SK-N-SH treated with all-trans-retinoic acid at 6 μM for 48 hours (cell line): ENCODE data around the gene ZNF536.

Experiments used
- ESRRG ChIP-seq: fragments of 250-450 bp; sonication (Bioruptor Pico); IDR thresholded peaks from 2 replicates; pipeline ENCODE4 v1.6.1; 2021; ENCODE audit warnings: mild to moderate bottlenecking
- ISL1 ChIP-seq: fragments of 250-450 bp; sonication (Bioruptor Pico); IDR thresholded peaks from 2 replicates; pipeline ENCODE4 v2.1.2; 2022; ENCODE audit warnings: mild to moderate bottlenecking, moderate library complexity
- OSR1 ChIP-seq: fragments of 250-450 bp; sonication (Bioruptor Pico); IDR thresholded peaks from 2 replicates; pipeline ENCODE4 v1.8.0; 2022; ENCODE audit warnings: moderate library complexity, mild to moderate bottlenecking, inconsistent platforms
- POU6F1 ChIP-seq: fragments of 250-450 bp; sonication (Bioruptor Pico); IDR thresholded peaks from 2 replicates; pipeline ENCODE4 v1.8.0; 2021; ENCODE audit warnings: low read depth, mild to moderate bottlenecking, moderate library complexity, borderline replicate concordance
- RARB ChIP-seq: fragments of 250-450 bp; sonication (Bioruptor Pico); IDR thresholded peaks from 2 replicates; pipeline ENCODE4 v1.8.0; 2021; ENCODE audit warnings: mild to moderate bottlenecking, moderate library complexity
- TSHZ2 ChIP-seq: fragments of 250-450 bp; sonication (Bioruptor Pico); IDR thresholded peaks from 2 replicates; pipeline ENCODE4 v1.5.0; 2020; ENCODE audit warnings: mild to moderate bottlenecking, moderate library complexity
- ZC3H10 ChIP-seq: fragments of 250-450 bp; sonication (Bioruptor Pico); IDR thresholded peaks from 2 replicates; pipeline ENCODE4 v1.5.1; 2021; ENCODE audit warnings: mild to moderate bottlenecking, moderate library complexity
- ZFP3 ChIP-seq: fragments of 250-450 bp; sonication (Bioruptor Pico); IDR thresholded peaks from 2 replicates; pipeline ENCODE4 v1.5.0; 2020; ENCODE audit warnings: mild to moderate bottlenecking, moderate library complexity
- ZNF8 ChIP-seq: fragments of 450-650 bp; formaldehyde crosslinking; IDR thresholded peaks from 2 replicates; pipeline ENCODE4 v1.5.0; 2020; ENCODE audit warnings: mild to moderate bottlenecking, moderate library complexity
- TF ChIP-seq, protein P1 (sequence below): fragments of 250-450 bp; sonication (Bioruptor Pico); IDR thresholded peaks from 2 replicates; pipeline ENCODE4 v1.8.0; 2020; ENCODE audit warnings: mild to moderate bottlenecking, moderate library complexity, borderline replicate concordance

DNA sequence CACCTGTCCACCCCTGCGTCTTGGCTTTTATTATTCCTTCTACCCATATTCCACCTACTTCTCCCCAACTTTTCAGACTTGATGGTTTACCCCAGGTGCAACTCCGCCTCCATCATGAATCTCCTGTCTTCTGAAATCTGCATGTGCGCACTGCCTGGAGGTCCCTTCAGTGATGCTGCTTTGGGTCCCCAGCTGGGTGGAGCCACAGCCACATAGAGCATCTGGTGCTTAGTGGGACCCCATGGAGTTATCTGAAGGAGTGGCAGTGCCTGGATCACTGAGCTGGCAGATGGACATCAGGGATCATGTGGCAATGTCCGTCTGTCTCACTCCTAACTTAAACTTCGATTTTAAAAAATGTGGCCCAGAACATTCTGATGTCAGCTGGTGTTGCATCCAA, 13.5 kb downstream of the ZNF536 start:
- TF ChIP-seq ZNF8 (CRISPR knock-in tag) (no peak), RARB (CRISPR knock-in tag) (no peak), ISL1 (CRISPR knock-in tag) (no peak), ZC3H10 (CRISPR knock-in tag) (no peak), POU6F1 (CRISPR knock-in tag) (no peak), ZFP3 (CRISPR knock-in tag) (no peak), TSHZ2 (no peak), OSR1 (no peak), ESRRG (CRISPR knock-in tag) (no peak)
- TF ChIP-seq, protein P1, sequence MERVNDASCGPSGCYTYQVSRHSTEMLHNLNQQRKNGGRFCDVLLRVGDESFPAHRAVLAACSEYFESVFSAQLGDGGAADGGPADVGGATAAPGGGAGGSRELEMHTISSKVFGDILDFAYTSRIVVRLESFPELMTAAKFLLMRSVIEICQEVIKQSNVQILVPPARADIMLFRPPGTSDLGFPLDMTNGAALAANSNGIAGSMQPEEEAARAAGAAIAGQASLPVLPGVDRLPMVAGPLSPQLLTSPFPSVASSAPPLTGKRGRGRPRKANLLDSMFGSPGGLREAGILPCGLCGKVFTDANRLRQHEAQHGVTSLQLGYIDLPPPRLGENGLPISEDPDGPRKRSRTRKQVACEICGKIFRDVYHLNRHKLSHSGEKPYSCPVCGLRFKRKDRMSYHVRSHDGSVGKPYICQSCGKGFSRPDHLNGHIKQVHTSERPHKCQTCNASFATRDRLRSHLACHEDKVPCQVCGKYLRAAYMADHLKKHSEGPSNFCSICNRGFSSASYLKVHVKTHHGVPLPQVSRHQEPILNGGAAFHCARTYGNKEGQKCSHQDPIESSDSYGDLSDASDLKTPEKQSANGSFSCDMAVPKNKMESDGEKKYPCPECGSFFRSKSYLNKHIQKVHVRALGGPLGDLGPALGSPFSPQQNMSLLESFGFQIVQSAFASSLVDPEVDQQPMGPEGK (CRISPR knock-in tag) = no peak
